ENCODE measurements around the gene RTEL1. TPM values are rescaled to one million over a fixed set of nuclear protein-coding genes. Genes with fewer than 3 reads are reported as not detected.

Gene RTEL1
- total RNA-seq, 6 experiments from 2014 or later: 9.6 to 16.3 (median 12.4) TPM

DNA sequence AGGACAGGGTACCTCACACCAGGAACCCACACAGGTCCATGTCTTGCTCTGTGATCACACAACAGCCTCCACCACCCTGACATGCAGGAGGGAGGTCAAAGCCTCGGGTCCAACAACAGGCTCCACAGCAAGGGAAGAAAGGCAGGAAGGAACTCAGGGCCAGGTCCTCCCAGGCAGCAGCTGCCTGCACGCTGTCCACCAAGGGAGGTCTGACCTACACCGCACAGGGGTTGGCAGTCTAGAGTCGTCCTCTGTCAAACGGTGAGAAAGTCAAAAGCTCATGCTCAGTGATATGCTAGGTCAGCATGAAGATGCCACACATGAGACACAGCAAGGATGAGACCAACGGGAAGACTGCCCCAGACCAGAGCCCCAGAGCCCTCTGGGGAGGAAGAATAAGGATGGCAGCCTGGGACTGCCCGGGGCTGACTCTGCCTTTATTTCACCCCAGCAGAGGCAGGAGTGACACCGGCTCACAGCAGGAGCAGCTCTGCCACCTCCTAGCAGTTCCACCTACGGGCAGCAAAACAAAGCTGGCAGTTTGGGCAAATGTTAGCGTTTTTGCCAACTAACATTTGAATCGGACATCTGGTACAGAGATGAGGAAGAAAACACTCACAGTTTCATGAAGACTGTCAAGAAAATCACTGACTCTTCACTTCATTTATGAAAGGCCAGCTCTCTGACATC, 39.7 kb upstream of the RTEL1 start:
- no peak overlapping the region for H3K4me3 ChIP-seq
- no peaks in the 10 kb centered on the region for H3K9me3 ChIP-seq
- 89% methylated on average over 3 of the region's 11 CpGs for WGBS (ENCODE audit: insufficient coverage, low coverage, low lambda C conversion rate, missing lambda C conversion rate)
- peaks cover 0 to 15% (median 0%) of the 10 kb centered on the region in 4 donors for H3K36me3 ChIP-seq
- no peak for ATAC-seq
- peak in 1 of 3 donors; percentile 2 for DNase-seq
- intact Hi-C loops (cut with DNase I): no loop called here
- no peaks in the 10 kb centered on the region for H3K27me3 ChIP-seq
- H3K4me1 ChIP-seq: no peaks in the 10 kb centered on the region
- TF ChIP-seq, protein P1, sequence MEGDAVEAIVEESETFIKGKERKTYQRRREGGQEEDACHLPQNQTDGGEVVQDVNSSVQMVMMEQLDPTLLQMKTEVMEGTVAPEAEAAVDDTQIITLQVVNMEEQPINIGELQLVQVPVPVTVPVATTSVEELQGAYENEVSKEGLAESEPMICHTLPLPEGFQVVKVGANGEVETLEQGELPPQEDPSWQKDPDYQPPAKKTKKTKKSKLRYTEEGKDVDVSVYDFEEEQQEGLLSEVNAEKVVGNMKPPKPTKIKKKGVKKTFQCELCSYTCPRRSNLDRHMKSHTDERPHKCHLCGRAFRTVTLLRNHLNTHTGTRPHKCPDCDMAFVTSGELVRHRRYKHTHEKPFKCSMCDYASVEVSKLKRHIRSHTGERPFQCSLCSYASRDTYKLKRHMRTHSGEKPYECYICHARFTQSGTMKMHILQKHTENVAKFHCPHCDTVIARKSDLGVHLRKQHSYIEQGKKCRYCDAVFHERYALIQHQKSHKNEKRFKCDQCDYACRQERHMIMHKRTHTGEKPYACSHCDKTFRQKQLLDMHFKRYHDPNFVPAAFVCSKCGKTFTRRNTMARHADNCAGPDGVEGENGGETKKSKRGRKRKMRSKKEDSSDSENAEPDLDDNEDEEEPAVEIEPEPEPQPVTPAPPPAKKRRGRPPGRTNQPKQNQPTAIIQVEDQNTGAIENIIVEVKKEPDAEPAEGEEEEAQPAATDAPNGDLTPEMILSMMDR (IDR thresholded peaks at IDR 0.05): no peak
- TF ChIP-seq POLR2A (IDR thresholded peaks at IDR 0.05): no peak
- H3K27ac ChIP-seq: no peak overlapping the region

DNA sequence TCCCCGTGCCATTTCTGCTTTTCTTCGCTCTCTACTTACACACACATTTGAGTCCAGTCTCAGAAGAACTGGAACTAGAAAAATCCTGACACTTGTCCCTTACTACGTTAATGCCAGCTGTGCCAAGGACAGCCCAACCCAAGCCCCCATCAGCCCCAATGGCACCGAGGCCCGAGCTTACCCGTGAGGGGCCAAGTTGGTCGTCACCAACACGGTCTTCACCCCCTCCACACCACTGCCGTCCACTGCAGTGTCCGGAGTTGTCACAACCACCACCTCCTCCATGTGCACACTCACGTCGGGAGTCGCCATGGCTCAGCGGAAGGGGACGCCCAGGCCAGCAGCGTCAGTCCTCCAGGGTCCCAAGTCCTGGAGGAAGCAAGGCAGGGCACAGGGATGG, 39.0 kb upstream of the RTEL1 start:
- H3K36me3 ChIP-seq: peaks cover 0 to 15% (median 0%) of the 10 kb centered on the region in 4 donors
- H3K9me3 ChIP-seq: no peaks in the 10 kb centered on the region
- no peak overlapping the region for H3K4me3 ChIP-seq
- no peaks in the 10 kb centered on the region for H3K27me3 ChIP-seq
- intact Hi-C loops (cut with DNase I): no loop called here
- 89% methylated on average over 8 of the region's 16 CpGs for WGBS (ENCODE audit: insufficient coverage, low coverage, low lambda C conversion rate, missing lambda C conversion rate)
- ATAC-seq: no peak
- H3K4me1 ChIP-seq: no peaks in the 10 kb centered on the region
- TF ChIP-seq, protein P1 (IDR thresholded peaks at IDR 0.05): no peak
- TF ChIP-seq POLR2A (IDR thresholded peaks at IDR 0.05): no peak
- no peak overlapping the region for H3K27ac ChIP-seq
- peak in 1 of 3 donors; percentile 14 for DNase-seq

- 91% methylated on average over 6 of the region's 13 CpGs for WGBS (ENCODE audit: insufficient coverage, low coverage, low lambda C conversion rate, missing lambda C conversion rate)
- no peaks in the 10 kb centered on the region for H3K27me3 ChIP-seq
- H3K9me3 ChIP-seq: no peaks in the 10 kb centered on the region
- DNase-seq (no peak), ATAC-seq (no peak)
- H3K36me3 ChIP-seq: peaks cover 0 to 15% (median 0%) of the 10 kb centered on the region in 4 donors
- no peak overlapping the region for H3K27ac ChIP-seq
- intact Hi-C loops (cut with DNase I): no loop called here
- no peak for TF ChIP-seq POLR2A (IDR thresholded peaks at IDR 0.05)
- TF ChIP-seq, protein P1 (IDR thresholded peaks at IDR 0.05): no peak
- no peak overlapping the region for H3K4me3 ChIP-seq
- no peaks in the 10 kb centered on the region for H3K4me1 ChIP-seq
Measured at GRCh38 chr20:63619505-63619904, 38.6 kb upstream of the RTEL1 start.

- WGBS (ENCODE audit: insufficient coverage, low coverage, low lambda C conversion rate, missing lambda C conversion rate): 77% methylated on average over 8 of the region's 8 CpGs
- no peak overlapping the region for H3K27ac ChIP-seq
Measured at GRCh38 chr20:63620991-63621390, 37.1 kb upstream of the RTEL1 start.

More at GRCh38 chr20:63620991-63621390, 37.1 kb upstream of the RTEL1 start:
- intact Hi-C loops (cut with DNase I): no loop called here
- H3K4me1 ChIP-seq: no peaks in the 10 kb centered on the region
- peak in 1 of 3 donors; percentile 5 for DNase-seq
- H3K27me3 ChIP-seq: no peaks in the 10 kb centered on the region
- H3K36me3 ChIP-seq: peaks cover 0 to 11% (median 0%) of the 10 kb centered on the region in 4 donors
- no peak overlapping the region for H3K4me3 ChIP-seq
- TF ChIP-seq POLR2A (IDR thresholded peaks at IDR 0.05): no peak
- TF ChIP-seq, protein P1 (IDR thresholded peaks at IDR 0.05): no peak
- H3K9me3 ChIP-seq: no peaks in the 10 kb centered on the region
- ATAC-seq: no peak

All from right lobe of liver (tissue), 6 donors.